HG03175 (cell line): ENCODE data around the gene ZNF516.
"Not testable (repeated sequence)": the region's sequence is repeated elsewhere in the genome, so short reads cannot be mapped to it uniquely, and the experiment has no call there.

Source experiments
- ATAC-seq: cut with Tn5 transposase; IDR thresholded peaks from one replicate; pipeline ENCODE4 v1.9.1; 2021; ENCODE audit warnings: mild to moderate bottlenecking, moderate library complexity; ENCODE audit not compliant: unreplicated experiment

Gene ZNF516

GRCh38 chr18:76495006-76495370 lies at the start of gene ZNF516:
ZNF516 (minus strand) TSS chr18:76495242; CDS start chr18:76443054, 52,188 bp downstream.
- peak; percentile 11 for ATAC-seq

- no peak for ATAC-seq
Observed at GRCh38 chr18:76538846-76539245, 43.8 kb upstream of the ZNF516 start.

- no peak for ATAC-seq
Observed at GRCh38 chr18:76537621-76538020, 42.6 kb upstream of the ZNF516 start.

- ATAC-seq = not testable (repeated sequence)
Observed at GRCh38 chr18:76536593-76536992, 41.6 kb upstream of the ZNF516 start.

GRCh38 chr18:76532875-76533274 lies 37.8 kb upstream of the ZNF516 start:
- no peak for ATAC-seq

- ATAC-seq = no peak
Observed at GRCh38 chr18:76530846-76531245, 35.8 kb upstream of the ZNF516 start.

GRCh38 chr18:76530391-76530790 lies 35.3 kb upstream of the ZNF516 start:
- ATAC-seq = no peak

- ATAC-seq = no peak
Observed at GRCh38 chr18:76529433-76529811, 34.4 kb upstream of the ZNF516 start.

- peak; percentile 60 for ATAC-seq
Observed at GRCh38 chr18:76528477-76529432, 33.7 kb upstream of the ZNF516 start.

- no peak for ATAC-seq
Observed at GRCh38 chr18:76525911-76526310, 30.9 kb upstream of the ZNF516 start.

- ATAC-seq = no peak
Observed at GRCh38 chr18:76524900-76525698, 30.1 kb upstream of the ZNF516 start.

- ATAC-seq = no peak
Observed at GRCh38 chr18:76524477-76524876, 29.4 kb upstream of the ZNF516 start.

GRCh38 chr18:76522551-76522950 lies 27.5 kb upstream of the ZNF516 start:
- ATAC-seq = no peak

- no peak for ATAC-seq
Observed at GRCh38 chr18:76522122-76522503, 27.1 kb upstream of the ZNF516 start.

- no peak for ATAC-seq
Observed at GRCh38 chr18:76521417-76522121, 26.5 kb upstream of the ZNF516 start.

- ATAC-seq = no peak
Observed at GRCh38 chr18:76518860-76519538, 24.0 kb upstream of the ZNF516 start.

GRCh38 chr18:76518123-76518859 lies 23.2 kb upstream of the ZNF516 start:
- no peak for ATAC-seq

- ATAC-seq = no peak
Observed at GRCh38 chr18:76515576-76515975, 20.5 kb upstream of the ZNF516 start.

GRCh38 chr18:76514573-76514972 lies 19.5 kb upstream of the ZNF516 start:
- no peak for ATAC-seq

- ATAC-seq = no peak
Observed at GRCh38 chr18:76507830-76508385, 12.9 kb upstream of the ZNF516 start.
